PC-3 (cell line): ENCODE data around the gene SLC7A9. TPM values are rescaled to one million over a fixed set of nuclear protein-coding genes. Genes with fewer than 3 reads are reported as not detected.

Experiments used
- ATAC-seq: fragments of 200-7000 bp; cut with Tn5 transposase; 2 replicates; pipeline ENCODE4 v1.9.1; 2020; ENCODE audit warnings: mild to moderate bottlenecking, moderate library complexity
- BruUV-seq: library from RNA; stranded (reverse); fragments of 400-500 nt; replicated peaks from 2 replicates; lab custom pipeline; 2021; lab: Mats Ljungman, UMichigan
- CTCF ChIA-PET: fragments of 300-600 bp; sonication (Branson Sonifier 250); formaldehyde crosslinking; loops from one replicate; lab custom pipeline; 2022; ENCODE audit warnings: antibody characterized with exemption; lab: Charles Lee
- POLR2A ChIA-PET: fragments of 300-600 bp; sonication (Branson Sonifier 250); formaldehyde crosslinking; loops from one replicate; lab custom pipeline; 2022; ENCODE audit warnings: antibody characterized with exemption; ENCODE audit not compliant: unreplicated experiment; lab: Charles Lee
- DNase-seq: peaks from one replicate; pipeline ENCODE4 v3.0.0-alpha.2; 2015
- H2AFZ ChIP-seq: fragments of 300-600 bp; sonication (generic); 2 replicates; pipeline ENCODE4 v1.6.0; 2016; ENCODE audit warnings: antibody characterized with exemption, low read length
- H3F3A ChIP-seq: fragments of 300-600 bp; sonication (generic); one replicate; pipeline ENCODE4 v1.6.0; 2017; ENCODE audit warnings: antibody characterized with exemption, low read length, control low read depth, mild to moderate bottlenecking; ENCODE audit not compliant: unreplicated experiment
- H3K27ac ChIP-seq: fragments of 300-600 bp; sonication (generic); 2 replicates; pipeline ENCODE4 v1.5.1; 2016; ENCODE audit warnings: mild to moderate bottlenecking, low read length
- H3K27me3 ChIP-seq: fragments of 300-600 bp; sonication (generic); 2 replicates; pipeline ENCODE4 v1.6.1; 2016; ENCODE audit warnings: low read length, mixed read lengths
- H3K36me3 ChIP-seq: fragments of 300-600 bp; sonication (generic); 2 replicates; pipeline ENCODE4 v1.6.1; 2016; ENCODE audit warnings: low read depth, mixed run types, low read length, mixed read lengths
- H3K4me1 ChIP-seq: fragments of 300-600 bp; sonication (generic); 2 replicates; pipeline ENCODE4 v1.5.1; 2016; ENCODE audit warnings: low read length; ENCODE audit not compliant: insufficient read depth
- H3K4me2 ChIP-seq: fragments of 300-600 bp; sonication (generic); 2 replicates; pipeline ENCODE4 v1.6.0; 2016; ENCODE audit warnings: low read length
- H3K4me3 ChIP-seq: fragments of 300-600 bp; sonication (generic); 2 replicates; pipeline ENCODE4 v1.5.1; 2016; ENCODE audit warnings: mild to moderate bottlenecking, low read length, mixed read lengths
- H3K79me2 ChIP-seq: fragments of 300-600 bp; sonication (generic); 2 replicates; pipeline ENCODE4 v1.6.1; 2017; ENCODE audit warnings: low read length, mixed read lengths
- H3K9ac ChIP-seq: fragments of 300-600 bp; sonication (generic); 2 replicates; pipeline ENCODE4 v1.6.0; 2016; ENCODE audit warnings: mild to moderate bottlenecking, low read length
- H3K9me2 ChIP-seq: fragments of 300-600 bp; sonication (generic); replicated peaks from 2 replicates; pipeline ENCODE4 v1.6.1; 2016; ENCODE audit warnings: mixed run types, low read length, mixed read lengths
- H3K9me3 ChIP-seq: fragments of 300-600 bp; sonication (generic); 2 replicates; pipeline ENCODE4 v1.6.1; 2016; ENCODE audit warnings: low read length, mixed read lengths
- H4K20me1 ChIP-seq: fragments of 300-600 bp; sonication (generic); 2 replicates; pipeline ENCODE4 v1.6.1; 2016; ENCODE audit warnings: low read length, mixed read lengths
- EZH2 ChIP-seq: fragments of 300-600 bp; sonication (generic); IDR thresholded peaks from one replicate; pipeline ENCODE4 v1.6.1; 2017; ENCODE audit warnings: antibody characterized with exemption, mild to moderate bottlenecking, low read length; ENCODE audit not compliant: unreplicated experiment
- EZH2phosphoT487 ChIP-seq: fragments of 300-600 bp; sonication (generic); IDR thresholded peaks from 2 replicates; pipeline ENCODE4 v1.6.1; 2018; ENCODE audit warnings: mild to moderate bottlenecking, antibody characterized with exemption, low read length, borderline replicate concordance
- intact Hi-C: fragments of 100-400 bp; cut with micrococcal nuclease; formaldehyde crosslinking; loops from 2 replicates; pipeline ENCODE4 v1.9.0; 2023
- total RNA-seq: library from RNA; depleted of rRNA; stranded (reverse); fragments of >200 nt; gene quantifications from 2 replicates; pipeline ENCODE4 v1.2.3, GENCODE V29; 2014
- TF ChIP-seq, protein P1 (sequence below): fragments of 300-600 bp; sonication (generic); conservative IDR thresholded peaks from 2 replicates; pipeline ENCODE4 v1.5.1; 2017; ENCODE audit warnings: antibody characterized with exemption, low read depth, mild to moderate bottlenecking, low read length

The SLC7A9 gene
- total RNA-seq, 1 experiment from 2014 or later, result not detected

DNA sequence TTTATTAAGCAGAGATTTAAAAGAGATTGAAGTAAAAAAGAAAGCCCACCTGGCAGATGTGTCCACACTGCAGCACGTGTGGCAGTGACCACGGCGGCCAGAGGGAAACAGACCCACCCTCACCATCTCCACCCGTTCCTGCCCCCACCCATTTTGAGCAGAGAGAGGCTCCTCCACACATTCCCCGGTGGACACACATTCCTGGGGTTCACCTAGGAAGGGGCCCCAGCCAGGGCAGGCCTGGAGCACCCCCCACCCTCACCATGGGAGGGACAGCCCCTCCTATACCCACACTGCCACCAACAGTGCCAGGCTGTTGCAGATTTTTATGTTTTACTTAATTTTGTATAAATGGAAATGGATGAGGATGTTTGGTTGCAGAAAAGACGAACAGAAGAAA, 54.9 kb downstream of the SLC7A9 start:
- H3K4me3 ChIP-seq, result no peak overlapping the region
- no peaks in the 10 kb centered on the region for H4K20me1 ChIP-seq
- intact Hi-C loops, result no loop called here
- no TSS peak for BruUV-seq
- no peak overlapping the region for H3K4me2 ChIP-seq
- ChIA-PET POLR2A (interaction anchor here (0.6 kb wide), 1 partner anchor 176 kb away, joined by 5 read pairs; no protein-coding TSS in a partner anchor), CTCF (no interaction called here)
- no peak overlapping the region for H3K9ac ChIP-seq
- H3K4me1 ChIP-seq, result no peaks in the 10 kb centered on the region
- H3K27ac ChIP-seq, result no peak overlapping the region
- H3K27me3 ChIP-seq, result no peaks in the 10 kb centered on the region
- H3K36me3 ChIP-seq, result no peaks in the 10 kb centered on the region
- no peaks in the 10 kb centered on the region for H3K9me2 ChIP-seq
- no peaks in the 10 kb centered on the region for H3F3A ChIP-seq
- DNase-seq, result no peak
- no peaks in the 10 kb centered on the region for H3K9me3 ChIP-seq
- no peaks in the 10 kb centered on the region for H3K79me2 ChIP-seq
- no peak overlapping the region for H2AFZ ChIP-seq
- TF ChIP-seq EZH2, result no peak
- TF ChIP-seq, protein P1, sequence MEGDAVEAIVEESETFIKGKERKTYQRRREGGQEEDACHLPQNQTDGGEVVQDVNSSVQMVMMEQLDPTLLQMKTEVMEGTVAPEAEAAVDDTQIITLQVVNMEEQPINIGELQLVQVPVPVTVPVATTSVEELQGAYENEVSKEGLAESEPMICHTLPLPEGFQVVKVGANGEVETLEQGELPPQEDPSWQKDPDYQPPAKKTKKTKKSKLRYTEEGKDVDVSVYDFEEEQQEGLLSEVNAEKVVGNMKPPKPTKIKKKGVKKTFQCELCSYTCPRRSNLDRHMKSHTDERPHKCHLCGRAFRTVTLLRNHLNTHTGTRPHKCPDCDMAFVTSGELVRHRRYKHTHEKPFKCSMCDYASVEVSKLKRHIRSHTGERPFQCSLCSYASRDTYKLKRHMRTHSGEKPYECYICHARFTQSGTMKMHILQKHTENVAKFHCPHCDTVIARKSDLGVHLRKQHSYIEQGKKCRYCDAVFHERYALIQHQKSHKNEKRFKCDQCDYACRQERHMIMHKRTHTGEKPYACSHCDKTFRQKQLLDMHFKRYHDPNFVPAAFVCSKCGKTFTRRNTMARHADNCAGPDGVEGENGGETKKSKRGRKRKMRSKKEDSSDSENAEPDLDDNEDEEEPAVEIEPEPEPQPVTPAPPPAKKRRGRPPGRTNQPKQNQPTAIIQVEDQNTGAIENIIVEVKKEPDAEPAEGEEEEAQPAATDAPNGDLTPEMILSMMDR, result no peak
- TF ChIP-seq EZH2phosphoT487, result no peak
- no peak for ATAC-seq

DNA sequence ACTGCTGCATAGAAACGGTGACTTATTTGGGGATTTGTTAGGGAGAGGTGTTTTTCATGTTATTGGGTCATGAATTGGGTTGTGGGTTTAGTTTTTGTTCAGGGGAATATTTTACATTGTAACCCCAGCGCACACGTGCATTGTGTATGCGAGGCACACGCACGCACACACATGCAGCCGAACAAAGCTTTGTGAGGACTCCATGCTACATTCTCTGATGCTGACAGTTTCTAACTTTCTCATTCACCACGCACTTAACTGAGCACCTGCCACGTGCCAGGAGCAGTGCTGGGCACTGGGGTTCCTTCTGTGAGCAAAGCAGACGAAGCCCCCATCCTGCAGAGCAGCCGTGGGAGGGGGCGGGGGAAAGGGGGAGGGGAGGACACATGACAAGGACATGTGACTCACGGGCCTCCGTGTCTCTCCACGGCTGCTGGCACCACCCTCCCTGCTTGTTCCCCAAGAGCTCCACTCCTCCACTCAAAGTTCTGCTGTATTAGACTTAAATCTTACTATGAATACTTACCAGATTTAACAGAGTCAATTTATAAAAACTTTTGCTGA, 55.6 kb downstream of the SLC7A9 start:
- H3K9me3 ChIP-seq, result no peaks in the 10 kb centered on the region
- DNase-seq (no peak), ATAC-seq (no peak)
- no peak overlapping the region for H3K4me3 ChIP-seq
- no peaks in the 10 kb centered on the region for H3K27me3 ChIP-seq
- ChIA-PET POLR2A (interaction anchor here (0.6 kb wide), 1 partner anchor 176 kb away, joined by 5 read pairs; no protein-coding TSS in a partner anchor), CTCF (no interaction called here)
- H3K9me2 ChIP-seq, result no peaks in the 10 kb centered on the region
- H3K36me3 ChIP-seq, result no peaks in the 10 kb centered on the region
- no peaks in the 10 kb centered on the region for H3F3A ChIP-seq
- H3K27ac ChIP-seq, result no peak overlapping the region
- BruUV-seq, result no TSS peak
- no peaks in the 10 kb centered on the region for H3K4me1 ChIP-seq
- H3K79me2 ChIP-seq, result no peaks in the 10 kb centered on the region
- H4K20me1 ChIP-seq, result no peaks in the 10 kb centered on the region
- intact Hi-C loops, result no loop called here
- no peak overlapping the region for H3K4me2 ChIP-seq
- TF ChIP-seq EZH2phosphoT487, result no peak
- TF ChIP-seq EZH2, result no peak
- TF ChIP-seq, protein P1, result no peak
- H3K9ac ChIP-seq, result no peak overlapping the region
- no peak overlapping the region for H2AFZ ChIP-seq

DNA sequence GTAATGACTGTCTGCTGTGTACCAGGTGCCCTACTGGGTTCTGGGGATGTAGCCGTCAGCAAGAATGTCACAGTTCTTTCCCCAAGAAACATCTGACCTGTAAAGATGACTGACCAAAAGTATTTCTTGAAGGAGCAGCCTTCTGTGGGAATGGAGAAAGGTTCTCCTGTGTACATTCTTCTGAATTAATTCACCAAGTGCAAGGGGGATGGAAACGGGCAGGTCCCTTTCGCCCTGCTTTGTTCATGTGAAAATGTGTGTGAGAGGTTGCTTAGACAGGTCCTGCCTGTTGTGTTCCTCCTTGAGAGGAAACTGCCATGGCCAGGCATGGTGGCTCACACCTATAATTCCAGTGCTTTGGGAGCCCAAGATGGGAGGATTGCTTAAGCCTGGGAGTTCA, 57.0 kb downstream of the SLC7A9 start:
- H4K20me1 ChIP-seq, result no peaks in the 10 kb centered on the region
- H3K4me1 ChIP-seq, result no peaks in the 10 kb centered on the region
- no peak for DNase-seq
- TF ChIP-seq EZH2phosphoT487 (no peak), EZH2 (no peak)
- no peak overlapping the region for H3K4me3 ChIP-seq
- ChIA-PET POLR2A (no interaction called here), CTCF (no interaction called here)
- no peak overlapping the region for H3K9ac ChIP-seq
- H3K27me3 ChIP-seq, result no peaks in the 10 kb centered on the region
- H3F3A ChIP-seq, result no peaks in the 10 kb centered on the region
- intact Hi-C loops, result no loop called here
- H3K79me2 ChIP-seq, result no peaks in the 10 kb centered on the region
- H3K9me2 ChIP-seq, result no peaks in the 10 kb centered on the region
- H2AFZ ChIP-seq, result no peak overlapping the region
- H3K27ac ChIP-seq, result no peak overlapping the region
- no peak overlapping the region for H3K4me2 ChIP-seq
- H3K36me3 ChIP-seq, result no peaks in the 10 kb centered on the region
- BruUV-seq, result no TSS peak
- no peak for ATAC-seq
- H3K9me3 ChIP-seq, result no peaks in the 10 kb centered on the region
